IgD-negative memory B cell (primary cell): ENCODE results near the gene PCNA. TPM values are rescaled to one million over a fixed set of nuclear protein-coding genes. Genes with fewer than 3 reads are reported as not detected.
A peak's percentile ranks its signal among the peaks of the same experiment; 100 is the strongest.
"Not testable (repeated sequence)": the region's sequence is repeated elsewhere in the genome, so short reads cannot be mapped to it uniquely, and the experiment has no call there.

Source experiments
- H3K27ac Mint-ChIP-seq, 3 donors: one replicate each; pipeline ENCODE4 v1.8.0; 2020 to 2022; ENCODE audit warnings: mild to moderate bottlenecking in 3 of 3, mixed read lengths in 3 of 3, moderate library complexity in 1 of 3
- H3K27me3 Mint-ChIP-seq: one replicate; pipeline ENCODE4 v1.8.0; 2021; ENCODE audit warnings: mixed read lengths
- H3K36me3 Mint-ChIP-seq: one replicate; pipeline ENCODE4 v1.8.0; 2020; ENCODE audit warnings: mild to moderate bottlenecking, mixed read lengths
- H3K4me1 Mint-ChIP-seq, 3 donors: one replicate each; pipeline ENCODE4 v1.8.0; 2020 to 2022; ENCODE audit warnings: mixed read lengths in 3 of 3, mild to moderate bottlenecking in 1 of 3
- H3K4me3 Mint-ChIP-seq, 4 donors: one replicate each; pipeline ENCODE4 v1.8.0; 2020 to 2022; ENCODE audit warnings: mild to moderate bottlenecking in 4 of 4, mixed read lengths in 4 of 4, moderate library complexity in 3 of 4
- H3K9me3 Mint-ChIP-seq, 3 donors: one replicate each; pipeline ENCODE4 v1.8.0; 2020 to 2021; ENCODE audit warnings: mixed read lengths in 3 of 3, mild to moderate bottlenecking in 1 of 3
- polyA plus RNA-seq: library from polyadenylated mRNA; unstranded; fragments of 300-500 nt; fragmentation: Illumina TruSeq; gene quantifications from one replicate; pipeline ENCODE4 v1.2.3, GENCODE V29; 2021

Gene PCNA
- polyA plus RNA-seq, 1 donor from 2014 or later = 42.1 TPM

DNA sequence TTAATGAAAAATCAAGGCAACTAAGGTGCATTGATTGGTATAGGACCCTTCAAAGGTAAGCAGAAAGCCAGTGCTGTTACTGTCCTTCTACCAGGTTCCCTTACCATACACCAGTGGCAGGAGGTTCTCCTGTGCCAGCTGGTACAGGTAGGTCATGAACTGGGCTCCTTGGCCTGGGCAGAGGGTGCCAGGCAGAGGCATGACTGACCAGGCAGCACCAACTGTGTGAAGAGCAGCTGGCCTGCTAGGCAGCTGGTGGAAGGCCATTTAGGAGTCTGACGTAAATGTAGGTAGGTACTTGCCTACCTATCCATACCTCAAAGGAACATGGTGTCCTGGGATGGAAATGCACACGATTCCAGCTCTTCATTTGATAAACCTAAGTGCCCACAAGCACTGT is 23.3 kb downstream of the PCNA start:
- no peaks in the 10 kb centered on the region for H3K27me3 Mint-ChIP-seq
- no peaks in the 10 kb centered on the region for H3K9me3 Mint-ChIP-seq
- H3K4me3 Mint-ChIP-seq = no peak overlapping the region
- H3K4me1 Mint-ChIP-seq = peaks cover 11 to 14% (median 11%) of the 10 kb centered on the region in 3 donors
- no peaks in the 10 kb centered on the region for H3K36me3 Mint-ChIP-seq
- H3K27ac Mint-ChIP-seq = no peak overlapping the region

DNA sequence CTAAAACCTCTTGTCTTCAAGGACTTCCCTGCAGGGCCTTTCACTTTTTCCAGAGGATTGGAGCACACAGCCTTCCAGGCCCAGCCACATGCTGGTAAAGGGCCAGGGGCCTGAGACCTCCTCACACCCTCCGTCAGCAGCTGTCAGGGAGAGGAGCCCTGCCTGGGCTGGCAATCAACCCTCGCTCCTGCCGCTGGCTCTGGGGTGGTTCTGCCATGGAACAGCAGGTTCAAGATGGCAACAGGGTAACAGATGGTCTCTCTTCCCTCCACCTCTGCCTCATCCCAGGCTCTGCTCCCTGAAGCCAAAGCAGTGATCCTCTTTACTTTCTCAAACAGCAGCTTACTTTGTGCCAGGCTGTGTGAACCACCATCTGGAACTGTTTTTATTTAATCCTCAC is 23.8 kb downstream of the PCNA start:
- Mint-ChIP-seq H3K4me1 (peaks cover 11 to 14% (median 11%) of the 10 kb centered on the region in 3 donors), H3K27ac (no peak overlapping the region), H3K27me3 (no peaks in the 10 kb centered on the region), H3K9me3 (no peaks in the 10 kb centered on the region), H3K36me3 (no peaks in the 10 kb centered on the region), H3K4me3 (no peak overlapping the region)

DNA sequence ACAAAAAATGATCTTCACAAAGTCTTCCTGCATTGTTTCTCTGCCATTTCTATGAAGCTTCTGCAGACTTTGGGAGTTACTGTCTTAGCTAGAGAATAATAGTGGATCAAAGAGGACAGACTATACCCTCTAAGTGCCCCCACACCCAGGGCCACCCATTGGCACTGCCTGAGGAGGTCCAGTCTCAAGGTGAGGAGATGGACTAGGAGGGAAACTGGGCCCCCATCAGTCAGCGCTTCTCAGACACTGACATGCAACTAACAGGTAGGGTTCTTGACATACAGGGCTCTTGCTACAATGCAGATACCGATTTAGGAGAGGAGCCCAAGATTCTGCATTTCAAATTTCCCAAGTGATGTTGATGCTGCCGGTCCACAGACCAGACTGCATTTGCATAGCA is 24.3 kb downstream of the PCNA start:
- no peaks in the 10 kb centered on the region for H3K9me3 Mint-ChIP-seq
- H3K4me1 Mint-ChIP-seq = peaks cover 9 to 13% (median 11%) of the 10 kb centered on the region in 3 donors
- no peaks in the 10 kb centered on the region for H3K36me3 Mint-ChIP-seq
- H3K27ac Mint-ChIP-seq = no peak overlapping the region
- no peaks in the 10 kb centered on the region for H3K27me3 Mint-ChIP-seq
- H3K4me3 Mint-ChIP-seq = no peak overlapping the region

DNA sequence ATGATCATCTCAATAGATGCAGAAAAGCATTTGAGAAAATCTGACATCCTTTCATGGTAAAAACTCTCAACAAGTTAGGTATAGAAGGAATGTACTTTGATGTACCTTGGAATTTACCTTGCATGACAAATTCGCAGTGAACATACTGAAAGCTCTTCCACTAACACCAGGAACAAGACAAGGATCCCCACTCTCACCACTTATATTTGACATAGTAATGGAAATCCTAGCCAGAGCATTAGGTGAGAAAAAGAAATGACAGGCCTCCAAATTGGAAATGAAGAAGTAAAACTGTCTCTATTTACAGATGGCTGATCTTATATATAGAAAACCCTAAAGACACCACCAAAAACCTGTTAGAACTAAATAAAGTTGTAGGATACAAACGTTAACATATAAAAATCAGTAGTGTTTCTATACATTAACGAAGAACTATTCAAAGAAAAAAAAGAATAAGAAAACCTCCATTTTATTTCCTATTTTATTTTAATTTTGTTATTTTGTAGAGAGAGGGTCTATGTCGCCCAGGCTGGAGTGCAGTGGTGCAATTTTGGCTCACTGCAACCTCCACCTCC is 26.9 kb downstream of the PCNA start:
- no peaks in the 10 kb centered on the region for H3K36me3 Mint-ChIP-seq
- H3K27me3 Mint-ChIP-seq = no peaks in the 10 kb centered on the region
- H3K9me3 Mint-ChIP-seq = no peaks in the 10 kb centered on the region
- H3K27ac Mint-ChIP-seq = peak overlapping the region in 1 of 3 donors; percentile 8
- H3K4me3 Mint-ChIP-seq = peak overlapping the region in 1 of 4 donors; percentile 14
- peaks cover 14 to 23% (median 18%) of the 10 kb centered on the region in 3 donors for H3K4me1 Mint-ChIP-seq

DNA sequence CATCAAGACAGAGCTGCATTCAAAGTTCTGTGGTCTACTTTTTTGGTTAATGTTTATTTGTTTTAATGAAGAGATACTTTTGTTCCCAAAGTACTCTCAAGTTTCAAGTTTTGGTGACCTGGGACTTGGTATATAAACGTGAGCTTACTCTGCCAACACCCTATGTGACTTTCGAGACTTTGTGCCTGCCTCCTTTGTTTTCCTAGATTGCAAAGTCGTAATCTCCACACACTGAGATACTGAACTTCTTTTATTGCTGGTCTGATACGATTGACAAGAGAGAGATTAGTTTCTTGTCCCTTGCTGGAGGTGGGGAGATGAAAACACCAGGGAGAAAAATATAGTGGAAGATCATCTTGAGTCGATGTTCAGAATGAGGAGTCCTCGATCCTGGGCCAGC is 27.9 kb downstream of the PCNA start:
- H3K27me3 Mint-ChIP-seq = no peaks in the 10 kb centered on the region

DNA sequence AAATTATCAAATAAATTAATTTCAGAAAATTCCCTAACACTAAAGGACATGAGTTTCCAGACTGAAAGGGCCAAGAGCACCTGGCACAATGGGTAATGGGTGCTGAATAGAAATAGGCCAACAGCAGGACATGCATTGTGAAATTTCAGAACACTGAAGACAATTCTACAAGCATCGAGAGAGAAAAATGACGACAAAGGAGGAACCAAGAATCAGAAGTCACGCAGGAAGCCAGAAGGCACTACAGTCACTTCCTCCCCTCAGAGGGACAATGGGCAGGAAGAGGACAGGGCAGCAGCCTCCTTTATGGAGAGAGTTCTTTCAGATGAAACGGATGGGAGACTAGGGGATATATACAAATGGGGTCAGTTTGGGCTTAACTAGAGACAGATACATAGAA is 29.6 kb downstream of the PCNA start:
- no peaks in the 10 kb centered on the region for H3K9me3 Mint-ChIP-seq
- no peaks in the 10 kb centered on the region for H3K27me3 Mint-ChIP-seq
- peak overlapping the region in 2 of 3 donors; percentile 47 to 81 for H3K27ac Mint-ChIP-seq
- peaks cover 14 to 23% (median 18%) of the 10 kb centered on the region in 3 donors for H3K4me1 Mint-ChIP-seq
- H3K4me3 Mint-ChIP-seq = peak overlapping the region in 3 of 4 donors; percentile 18 to 65 (median 56)
- peaks cover 2% of the 10 kb centered on the region for H3K36me3 Mint-ChIP-seq

More for the DNA sequence above, 27.9 kb downstream of the PCNA start:
- H3K27ac Mint-ChIP-seq = no peak overlapping the region
- H3K4me3 Mint-ChIP-seq = peak overlapping the region in 1 of 4 donors; percentile 37
- no peaks in the 10 kb centered on the region for H3K36me3 Mint-ChIP-seq
- no peaks in the 10 kb centered on the region for H3K9me3 Mint-ChIP-seq
- peaks cover 14 to 23% (median 18%) of the 10 kb centered on the region in 3 donors for H3K4me1 Mint-ChIP-seq

DNA sequence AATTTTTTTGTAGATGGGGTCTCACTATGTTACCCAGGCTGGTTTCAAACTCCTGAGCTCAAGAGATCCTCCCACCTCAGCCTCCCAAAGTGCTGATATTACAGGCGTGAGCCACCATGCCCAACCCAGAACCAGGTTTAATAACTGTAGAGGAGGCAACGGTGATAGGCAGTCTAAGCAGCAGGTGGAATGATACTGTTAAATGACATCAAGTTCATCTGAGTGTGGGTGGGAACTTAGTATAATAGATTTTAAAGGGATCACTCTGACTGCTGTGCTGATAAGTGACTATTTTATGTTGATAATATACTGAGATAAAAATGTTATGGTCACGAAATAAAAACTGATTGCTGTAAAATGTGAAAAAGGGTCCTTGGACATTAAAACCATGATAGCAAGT is 31.1 kb downstream of the PCNA start:
- peak overlapping the region in 1 of 3 donors; percentile 39 for H3K27ac Mint-ChIP-seq
- H3K4me3 Mint-ChIP-seq = peak overlapping the region in 1 of 4 donors; percentile 27
- H3K36me3 Mint-ChIP-seq = peaks cover 2% of the 10 kb centered on the region
- no peaks in the 10 kb centered on the region for H3K27me3 Mint-ChIP-seq
- peaks cover 14 to 23% (median 18%) of the 10 kb centered on the region in 3 donors for H3K4me1 Mint-ChIP-seq
- no peaks in the 10 kb centered on the region for H3K9me3 Mint-ChIP-seq

GRCh38 chr20:5085380-5085779 is 34.4 kb downstream of the PCNA start:
- no peaks in the 10 kb centered on the region for H3K9me3 Mint-ChIP-seq
- H3K4me3 Mint-ChIP-seq = no peak overlapping the region
- no peaks in the 10 kb centered on the region for H3K27me3 Mint-ChIP-seq
- peaks cover 2% of the 10 kb centered on the region for H3K36me3 Mint-ChIP-seq
- H3K4me1 Mint-ChIP-seq = peaks cover 9 to 21% (median 11%) of the 10 kb centered on the region in 3 donors
- H3K27ac Mint-ChIP-seq = peak overlapping the region in 2 of 3 donors; percentile 26 to 82

DNA sequence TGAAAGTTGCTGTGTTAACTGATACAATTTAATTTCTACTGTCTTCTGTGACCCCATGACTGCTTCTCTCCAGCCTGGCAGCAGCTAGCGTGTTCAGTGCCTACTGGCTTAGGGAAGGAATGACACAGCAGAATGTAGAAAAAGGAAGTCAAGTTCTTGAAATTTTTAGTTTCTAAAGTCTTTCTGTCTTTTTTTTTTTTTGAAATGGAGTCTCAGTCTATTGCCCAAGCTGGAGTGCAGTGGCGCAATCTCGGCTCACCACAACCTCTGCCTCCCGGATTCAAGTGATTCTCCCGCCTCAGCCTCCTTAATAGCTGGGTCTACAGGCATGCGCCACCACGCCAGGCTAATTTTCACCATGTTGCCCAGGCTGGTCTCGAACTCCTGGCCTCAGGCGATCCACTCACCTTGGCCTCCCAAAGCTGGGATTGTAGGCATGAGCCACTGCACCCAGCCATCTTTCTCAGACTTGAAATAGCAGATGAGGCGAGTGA is 39.3 kb downstream of the PCNA start:
- Mint-ChIP-seq H3K27me3 (no peaks in the 10 kb centered on the region), H3K27ac (peak overlapping the region; percentile 63 to 90 (median 73)), H3K36me3 (peaks cover 1% of the 10 kb centered on the region), H3K4me3 (peak overlapping the region; percentile 21 to 59 (median 37)), H3K9me3 (no peaks in the 10 kb centered on the region), H3K4me1 (peaks cover 25 to 35% (median 31%) of the 10 kb centered on the region in 3 donors)

DNA sequence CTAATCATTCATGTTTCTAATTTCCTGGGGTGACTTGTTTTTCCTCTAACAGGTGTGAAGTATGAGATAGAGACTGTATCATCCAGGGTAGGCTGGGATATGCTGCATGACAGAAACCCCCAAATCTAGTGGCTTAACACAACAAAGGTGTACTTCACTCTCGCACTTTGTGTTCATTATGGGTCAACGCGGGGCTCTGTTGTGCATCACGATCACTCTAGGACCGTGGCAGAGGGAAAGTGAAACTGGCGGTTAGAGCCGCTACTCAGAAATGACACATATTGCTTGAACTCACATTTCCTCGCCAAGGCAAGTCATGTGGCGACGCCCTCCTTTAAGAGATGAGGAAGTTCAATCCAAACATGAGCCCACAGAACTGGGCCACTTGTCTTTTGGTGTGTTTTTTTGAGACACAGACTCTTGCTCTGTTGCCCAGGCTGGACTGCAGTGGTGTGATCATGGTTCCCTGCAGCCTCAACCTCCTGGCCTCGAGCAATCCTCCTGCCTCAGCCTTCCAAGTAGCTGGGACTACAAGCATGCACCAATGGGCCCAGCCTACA is 41.3 kb downstream of the PCNA start:
- no peaks in the 10 kb centered on the region for H3K36me3 Mint-ChIP-seq
- H3K27me3 Mint-ChIP-seq = no peaks in the 10 kb centered on the region
- peak overlapping the region; percentile 67 to 97 (median 96) for H3K27ac Mint-ChIP-seq
- H3K4me1 Mint-ChIP-seq = peaks cover 36 to 44% (median 40%) of the 10 kb centered on the region in 3 donors
- no peaks in the 10 kb centered on the region for H3K9me3 Mint-ChIP-seq
- H3K4me3 Mint-ChIP-seq = peak overlapping the region; percentile 33 to 90 (median 82)

- Mint-ChIP-seq H3K4me3 (peak overlapping the region; percentile 33 to 90 (median 82)), H3K36me3 (no peaks in the 10 kb centered on the region), H3K27ac (peak overlapping the region; percentile 67 to 97 (median 96)), H3K4me1 (peaks cover 38 to 44% (median 40%) of the 10 kb centered on the region in 3 donors), H3K27me3 (no peaks in the 10 kb centered on the region), H3K9me3 (no peaks in the 10 kb centered on the region)
Observed at GRCh38 chr20:5077761-5078387, 41.9 kb downstream of the PCNA start.

GRCh38 chr20:5076913-5077312 is 42.8 kb downstream of the PCNA start:
- H3K4me1 Mint-ChIP-seq = peaks cover 38 to 44% (median 40%) of the 10 kb centered on the region in 3 donors

DNA sequence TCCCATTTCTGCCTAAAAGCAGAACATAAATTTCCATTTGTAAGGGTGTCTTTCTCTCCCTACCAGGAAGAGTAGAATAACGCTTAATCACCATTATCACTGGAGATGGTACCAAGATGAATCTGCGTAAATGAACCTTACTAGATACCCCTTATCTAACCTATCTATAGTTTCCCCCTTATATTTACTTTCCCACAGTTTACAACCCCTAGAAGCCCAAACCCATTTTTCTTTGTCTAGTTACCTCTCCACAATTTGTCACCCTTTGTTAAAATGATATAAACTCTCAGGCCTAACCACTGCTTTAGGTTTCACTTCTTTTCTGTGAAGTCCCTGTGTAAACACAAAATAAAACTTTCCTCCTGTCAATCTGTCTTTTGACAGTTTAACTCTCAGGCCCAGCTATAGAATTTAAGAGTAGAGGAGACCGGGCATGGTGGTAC is 45.5 kb downstream of the PCNA start:
- peak overlapping the region; percentile 4 to 78 (median 60) for H3K27ac Mint-ChIP-seq
- peaks cover 24 to 25% (median 25%) of the 10 kb centered on the region in 3 donors for H3K4me1 Mint-ChIP-seq
- H3K36me3 Mint-ChIP-seq = peaks cover 3% of the 10 kb centered on the region
- H3K4me3 Mint-ChIP-seq = peak overlapping the region in 2 of 4 donors; percentile 17 to 29
- H3K27me3 Mint-ChIP-seq = no peaks in the 10 kb centered on the region
- no peaks in the 10 kb centered on the region for H3K9me3 Mint-ChIP-seq

More at GRCh38 chr20:5076913-5077312, 42.8 kb downstream of the PCNA start:
- not testable (repeated sequence) for H3K4me3 Mint-ChIP-seq, H3K27ac Mint-ChIP-seq, H3K9me3 Mint-ChIP-seq, H3K36me3 Mint-ChIP-seq, H3K27me3 Mint-ChIP-seq

DNA sequence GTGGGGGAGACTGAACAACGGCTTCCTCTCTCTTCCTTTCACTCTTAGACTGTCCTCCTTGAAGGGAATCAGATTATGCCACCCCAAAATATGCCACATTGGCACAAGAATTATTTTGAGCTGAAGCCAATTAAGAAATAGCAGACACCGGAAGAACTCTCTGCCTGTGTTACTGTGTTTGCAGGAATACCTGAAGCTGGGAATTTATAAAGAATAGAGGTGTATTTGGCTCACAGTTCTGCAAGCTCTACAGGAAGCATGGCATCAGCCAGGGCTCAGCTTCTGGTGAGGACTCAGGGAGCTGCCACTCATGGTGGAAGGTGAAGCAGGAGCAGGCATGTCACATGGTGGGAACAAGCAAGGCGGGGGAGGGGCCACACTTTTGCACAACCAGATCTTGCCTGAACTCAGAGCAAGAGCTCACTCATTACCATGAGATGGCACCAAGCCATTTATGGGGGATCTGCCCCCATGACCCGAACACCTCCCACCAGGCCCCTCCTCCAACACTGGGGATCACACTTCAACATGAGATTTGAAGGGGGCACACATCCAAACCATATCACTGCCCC is 46.0 kb downstream of the PCNA start:
- Mint-ChIP-seq H3K9me3 (no peaks in the 10 kb centered on the region), H3K36me3 (peaks cover 3% of the 10 kb centered on the region), H3K4me1 (peaks cover 20 to 23% (median 21%) of the 10 kb centered on the region in 3 donors), H3K27me3 (no peaks in the 10 kb centered on the region), H3K4me3 (no peak overlapping the region), H3K27ac (peak overlapping the region; percentile 60 to 81 (median 78))
